H9 (cell line): ENCODE results near the gene NBPF8. TPM values are rescaled to one million over a fixed set of nuclear protein-coding genes. Genes with fewer than 3 reads are reported as not detected.
"Not testable (repeated sequence)": the region's sequence is repeated elsewhere in the genome, so short reads cannot be mapped to it uniquely, and the experiment has no call there.

Experiments
- DNase-seq: peaks from one replicate; pipeline ENCODE4 v3.0.0-alpha.2; 2017
- H2AFZ ChIP-seq: one replicate; pipeline ENCODE4 v1.6.1; 2013; ENCODE audit warnings: mild to moderate bottlenecking, low read length, control low read depth, moderate library complexity
- H2AK5ac ChIP-seq: 2 replicates; pipeline ENCODE4 v1.6.1; 2013; ENCODE audit warnings: low read length, control low read depth, mixed read lengths; ENCODE audit not compliant: insufficient read length
- H2BK120ac ChIP-seq: one replicate; pipeline ENCODE4 v1.6.1; 2013; ENCODE audit warnings: low read depth, mild to moderate bottlenecking, low read length, control low read depth, inconsistent platforms; ENCODE audit not compliant: poor library complexity, severe bottlenecking
- H2BK12ac ChIP-seq: 2 replicates; pipeline ENCODE4 v1.6.1; 2013; ENCODE audit warnings: low read length, control low read depth, mixed read lengths, low read depth; ENCODE audit not compliant: insufficient read length
- H2BK15ac ChIP-seq: 2 replicates; pipeline ENCODE4 v1.6.1; 2013; ENCODE audit warnings: low read depth, low read length, control low read depth
- H2BK20ac ChIP-seq: one replicate; pipeline ENCODE4 v1.6.1; 2013; ENCODE audit warnings: low read depth, mild to moderate bottlenecking, low read length, control low read depth, inconsistent platforms; ENCODE audit not compliant: poor library complexity, severe bottlenecking
- H2BK5ac ChIP-seq: 2 replicates; pipeline ENCODE4 v1.6.1; 2013; ENCODE audit warnings: low read length, control low read depth, mixed read lengths; ENCODE audit not compliant: insufficient read length
- H3K14ac ChIP-seq: 2 replicates; pipeline ENCODE4 v1.6.1; 2013; ENCODE audit warnings: low read length, control low read depth; ENCODE audit not compliant: insufficient read depth
- H3K18ac ChIP-seq: 2 replicates; pipeline ENCODE4 v1.6.1; 2013; ENCODE audit warnings: low read depth, mild to moderate bottlenecking, mixed read lengths, low read length, control low read depth; ENCODE audit not compliant: insufficient read length
- H3K23ac ChIP-seq: 2 replicates; pipeline ENCODE4 v1.6.1; 2013; ENCODE audit warnings: low read length, control low read depth, mixed read lengths, low read depth; ENCODE audit not compliant: insufficient read length
- H3K23me2 ChIP-seq: 2 replicates; pipeline ENCODE4 v1.6.1; 2013; ENCODE audit warnings: low read depth, mild to moderate bottlenecking, mixed read lengths, low read length, control low read depth; ENCODE audit not compliant: insufficient read length, poor library complexity, severe bottlenecking
- H3K27ac ChIP-seq: 2 replicates; pipeline ENCODE4 v1.5.1; 2013; ENCODE audit warnings: low read length, control low read depth, mixed read lengths, low read depth; ENCODE audit not compliant: insufficient read length
- H3K27me3 ChIP-seq: 2 replicates; pipeline ENCODE4 v1.6.1; 2013; ENCODE audit warnings: low read length, control low read depth, inconsistent platforms; ENCODE audit not compliant: insufficient read depth
- H3K4ac ChIP-seq: 2 replicates; pipeline ENCODE4 v1.6.1; 2013; ENCODE audit warnings: low read depth, mild to moderate bottlenecking, control low read depth, inconsistent platforms, low read length, moderate library complexity
- H3K4me1 ChIP-seq: 2 replicates; pipeline ENCODE4 v1.6.1; 2013; ENCODE audit warnings: low read length, control low read depth, inconsistent platforms; ENCODE audit not compliant: insufficient read depth
- H3K4me2 ChIP-seq: 2 replicates; pipeline ENCODE4 v1.6.1; 2013; ENCODE audit warnings: low read length, control low read depth, mixed read lengths; ENCODE audit not compliant: insufficient read length, insufficient read depth
- H3K56ac ChIP-seq: 2 replicates; pipeline ENCODE4 v1.6.1; 2013; ENCODE audit warnings: low read depth, mild to moderate bottlenecking, mixed read lengths, low read length, control low read depth; ENCODE audit not compliant: insufficient read length
- H3K79me1 ChIP-seq: 2 replicates; pipeline ENCODE4 v1.6.1; 2013; ENCODE audit warnings: low read depth, mild to moderate bottlenecking, moderate library complexity, low read length, control low read depth, inconsistent platforms; ENCODE audit not compliant: insufficient read depth, poor library complexity, severe bottlenecking
- H3K79me2 ChIP-seq: 2 replicates; pipeline ENCODE4 v1.6.1; 2013; ENCODE audit warnings: low read length, control low read depth, inconsistent platforms; ENCODE audit not compliant: insufficient read depth
- H3K9ac ChIP-seq: 2 replicates; pipeline ENCODE4 v1.6.1; 2013; ENCODE audit warnings: low read length, control low read depth, mixed read lengths; ENCODE audit not compliant: insufficient read length; ENCODE audit errors: extremely low read depth
- H3K9me3 ChIP-seq: one replicate; pipeline ENCODE4 v1.6.1; 2013; ENCODE audit warnings: low read depth, low read length, inconsistent platforms; ENCODE audit not compliant: control insufficient read depth
- H3T11ph ChIP-seq: one replicate; pipeline ENCODE4 v1.6.1; 2013; ENCODE audit warnings: mild to moderate bottlenecking, low read length, control low read depth, inconsistent platforms
- H4K20me1 ChIP-seq: one replicate; pipeline ENCODE4 v1.6.1; 2013; ENCODE audit not compliant: control insufficient read depth, insufficient read length, insufficient read depth
- H4K5ac ChIP-seq: 2 replicates; pipeline ENCODE4 v1.6.1; 2013; ENCODE audit warnings: low read depth, mild to moderate bottlenecking, mixed read lengths, low read length, control low read depth; ENCODE audit not compliant: insufficient read length
- H4K8ac ChIP-seq: replicated peaks from 2 replicates; pipeline ENCODE4 v1.6.1; 2013; ENCODE audit warnings: low read length, control low read depth, mixed read lengths, low read depth; ENCODE audit not compliant: insufficient read length
- H4K91ac ChIP-seq: 2 replicates; pipeline ENCODE4 v1.6.1; 2013; ENCODE audit warnings: low read depth, mild to moderate bottlenecking, moderate library complexity, mixed read lengths, low read length, control low read depth; ENCODE audit not compliant: insufficient read length
- H3K27ac Mint-ChIP-seq, 3 experiments: 2 replicates in 2 of 3; 3 replicates in 1 of 3; pipeline ENCODE4 v1.8.0; 2020 to 2021; ENCODE audit warnings: mixed read lengths in 3 of 3, mild to moderate bottlenecking in 1 of 3, moderate library complexity in 1 of 3
- H3K27me3 Mint-ChIP-seq: 2 replicates; pipeline ENCODE4 v1.8.0; 2021; ENCODE audit warnings: low read depth, mild to moderate bottlenecking, moderate library complexity, mixed read lengths
- H3K36me3 Mint-ChIP-seq, 3 experiments: 2 replicates in 2 of 3; 3 replicates in 1 of 3; pipeline ENCODE4 v1.8.0; 2020 to 2021; ENCODE audit warnings: low read depth in 3 of 3, mixed read lengths in 3 of 3; ENCODE audit not compliant: insufficient read depth in 1 of 3
- H3K4me1 Mint-ChIP-seq, 2 experiments: 2 replicates each; pipeline ENCODE4 v1.8.0; 2020; ENCODE audit warnings: mixed read lengths in 2 of 2
- H3K4me3 Mint-ChIP-seq, 2 experiments: 2 replicates in 1 of 2; 3 replicates in 1 of 2; pipeline ENCODE4 v1.8.0; 2020 to 2021; ENCODE audit warnings: mild to moderate bottlenecking in 2 of 2, mixed read lengths in 2 of 2, moderate library complexity in 1 of 2
- H3K9me3 Mint-ChIP-seq, 2 experiments: 2 replicates in 1 of 2; 3 replicates in 1 of 2; pipeline ENCODE4 v1.8.0; 2020; ENCODE audit warnings: mild to moderate bottlenecking in 2 of 2, mixed read lengths in 2 of 2, moderate library complexity in 1 of 2
- CTCF ChIP-seq: fragments of 200-600 bp; sonication (generic); conservative IDR thresholded peaks from 3 replicates; pipeline ENCODE4 v1.8.0; 2021; ENCODE audit warnings: antibody characterized with exemption, mild to moderate bottlenecking
- WGBS: extraction: QIAGEN DNeasy Blood & Tissue Kit; methylation state at CpG from one replicate; pipeline ENCODE4 v1.1.7; 2013; ENCODE audit warnings: missing lambda C conversion rate, low lambda C conversion rate, mixed read lengths; ENCODE audit not compliant: insufficient read length; ENCODE audit errors: extremely low coverage; 5-methylcytosine and 5-hydroxymethylcytosine counted together
- total RNA-seq: library from RNA; stranded (reverse); gene quantifications from 2 replicates; pipeline ENCODE4 v1.2.1, GENCODE V29; 2021

NBPF8 gene
- total RNA-seq, 1 experiment from 2014 or later = 0.96 TPM

GRCh38 chr1:120388597-120389126 lies 26.2 kb upstream of the NBPF8 start:
- H4K20me1 ChIP-seq = not testable (repeated sequence)

GRCh38 chr1:120391365-120391764 lies 23.5 kb upstream of the NBPF8 start:
- H4K20me1 ChIP-seq, H3K9ac ChIP-seq, H2BK5ac ChIP-seq, H3K27ac ChIP-seq, H3K14ac ChIP-seq, H3T11ph ChIP-seq, H3K36me3 Mint-ChIP-seq, H3K23ac ChIP-seq, H4K91ac ChIP-seq, H3K56ac ChIP-seq, H3K79me2 ChIP-seq, H3K9me3 ChIP-seq, H4K8ac ChIP-seq, H2AK5ac ChIP-seq, H3K27ac Mint-ChIP-seq, H3K4ac ChIP-seq, H3K18ac ChIP-seq, H3K27me3 ChIP-seq, H2BK20ac ChIP-seq, H2BK12ac ChIP-seq, H3K4me3 Mint-ChIP-seq, H3K4me2 ChIP-seq, H2BK15ac ChIP-seq, H3K4me1 ChIP-seq, H3K79me1 ChIP-seq, H4K5ac ChIP-seq, DNase-seq, H3K27me3 Mint-ChIP-seq, H3K4me1 Mint-ChIP-seq, H2BK120ac ChIP-seq, H3K23me2 ChIP-seq, H2AFZ ChIP-seq, H3K9me3 Mint-ChIP-seq: not testable (repeated sequence)
- WGBS = no CpG with 5 or more reads among the region's 4 CpGs

More at GRCh38 chr1:120388597-120389126, 26.2 kb upstream of the NBPF8 start:
- not testable (repeated sequence) for H2BK5ac ChIP-seq, H4K91ac ChIP-seq, H3K18ac ChIP-seq, H3K23me2 ChIP-seq, H3K9me3 ChIP-seq, H3K23ac ChIP-seq, H3K27me3 ChIP-seq, H3K27ac ChIP-seq, H2AK5ac ChIP-seq, H4K5ac ChIP-seq, H2AFZ ChIP-seq, H3K9me3 Mint-ChIP-seq, H3K79me2 ChIP-seq, H3K4me2 ChIP-seq, H3K4me1 ChIP-seq, H3K9ac ChIP-seq, H4K8ac ChIP-seq, H3K36me3 Mint-ChIP-seq, H2BK12ac ChIP-seq, H3K4me3 Mint-ChIP-seq, H2BK20ac ChIP-seq, H3K79me1 ChIP-seq, H3K56ac ChIP-seq, H2BK15ac ChIP-seq, H2BK120ac ChIP-seq, H3K27me3 Mint-ChIP-seq, H3K27ac Mint-ChIP-seq, H3T11ph ChIP-seq, H3K4me1 Mint-ChIP-seq, H3K4ac ChIP-seq, H3K14ac ChIP-seq
- peak; percentile 15 for DNase-seq
- 0 out of 3 replicates have a peak, but pooled peaks have one; percentile 24 for TF ChIP-seq CTCF
- WGBS = no CpG with 5 or more reads among the region's 29 CpGs
